HCT116 (cell line): Measurements from ENCODE around the gene PROK2.

Source experiments
- CBX3 ChIP-seq: IDR thresholded peaks from 2 replicates; pipeline ENCODE4 v1.6.1; 2012; ENCODE audit warnings: low read depth
- EZH2 ChIP-seq: fragments of 200-600 bp; sonication (generic); IDR thresholded peaks from 2 replicates; pipeline ENCODE4 v1.6.1; 2017; ENCODE audit warnings: antibody characterized with exemption, mixed run types
- EZH2phosphoT487 ChIP-seq: fragments of 200-600 bp; IDR thresholded peaks from 2 replicates; pipeline ENCODE4 v1.6.1; 2018; ENCODE audit warnings: antibody characterized with exemption, borderline replicate concordance
- JUND ChIP-seq: IDR thresholded peaks from 2 replicates; pipeline ENCODE4 v1.6.1; 2012
- POLR2A ChIP-seq: IDR thresholded peaks from 2 replicates; pipeline ENCODE4 v1.7.0; 2011; ENCODE audit warnings: borderline replicate concordance; ENCODE audit not compliant: insufficient read depth, insufficient read length; ENCODE audit errors: extremely low read depth
- POLR2AphosphoS5 ChIP-seq: IDR thresholded peaks from 2 replicates; pipeline ENCODE4 v1.6.1; 2011; ENCODE audit warnings: mild to moderate bottlenecking, low read depth, low read length, moderate library complexity
- RAD21 ChIP-seq: IDR thresholded peaks from 2 replicates; pipeline ENCODE4 v1.6.1; 2012; ENCODE audit warnings: low read depth, mild to moderate bottlenecking
- TCF7L2 ChIP-seq: IDR thresholded peaks from 2 replicates; pipeline ENCODE4 v1.7.0; 2011; ENCODE audit warnings: borderline replicate concordance, inconsistent platforms; ENCODE audit not compliant: insufficient read depth, insufficient read length; ENCODE audit errors: extremely low read depth
- YY1 ChIP-seq: IDR thresholded peaks from 2 replicates; pipeline ENCODE4 v1.6.1; 2011; ENCODE audit warnings: low read length, low read depth, moderate library complexity, mild to moderate bottlenecking; ENCODE audit not compliant: insufficient replicate concordance; ENCODE audit errors: extremely low read depth
- TF ChIP-seq, protein P1 (sequence below), 3 experiments: fragments of 200-600 bp in 1 of 3; sonication (generic) in 1 of 3; IDR thresholded peaks in 2 of 3; conservative IDR thresholded peaks in 1 of 3; 2 replicates each; pipeline ENCODE4 v1.5.1; 2012 to 2017; ENCODE audit warnings: low read depth in 2 of 3, low read length in 2 of 3, antibody characterized with exemption in 1 of 3, borderline replicate concordance in 1 of 3, control low read depth in 1 of 3, mild to moderate bottlenecking in 1 of 3, mixed read lengths in 1 of 3, mixed run types in 1 of 3, moderate library complexity in 1 of 3; ENCODE audit not compliant: insufficient read depth in 1 of 3
- TF ChIP-seq, protein P2 (sequence below): IDR thresholded peaks from 2 replicates; pipeline ENCODE4 v1.6.1; 2012
- TF ChIP-seq, protein P3 (sequence below): IDR thresholded peaks from 2 replicates; pipeline ENCODE4 v1.6.1; 2012; ENCODE audit warnings: low read depth
- TF ChIP-seq, protein P4 (sequence below): IDR thresholded peaks from 2 replicates; pipeline ENCODE4 v1.6.1; 2012

DNA sequence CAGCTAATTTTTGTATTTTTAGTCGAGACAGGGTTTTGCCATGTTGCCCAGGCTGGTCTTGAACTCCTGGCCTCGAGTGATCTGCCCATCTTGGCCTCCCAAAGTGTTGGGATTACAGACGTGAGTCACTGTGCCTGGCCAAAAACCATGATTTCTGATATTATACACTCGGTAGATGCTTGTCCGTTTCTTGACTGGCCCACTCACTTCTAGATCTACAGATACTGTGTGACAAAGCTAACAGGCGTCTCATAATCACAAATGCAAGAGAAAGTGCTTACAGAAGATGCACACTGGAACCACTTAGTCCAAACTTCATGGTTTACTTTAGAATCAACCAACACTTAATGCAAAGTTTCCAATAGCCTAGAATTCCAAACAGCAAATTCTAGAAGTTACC is 8.4 kb downstream of the PROK2 start:
- TF ChIP-seq, protein P1, sequence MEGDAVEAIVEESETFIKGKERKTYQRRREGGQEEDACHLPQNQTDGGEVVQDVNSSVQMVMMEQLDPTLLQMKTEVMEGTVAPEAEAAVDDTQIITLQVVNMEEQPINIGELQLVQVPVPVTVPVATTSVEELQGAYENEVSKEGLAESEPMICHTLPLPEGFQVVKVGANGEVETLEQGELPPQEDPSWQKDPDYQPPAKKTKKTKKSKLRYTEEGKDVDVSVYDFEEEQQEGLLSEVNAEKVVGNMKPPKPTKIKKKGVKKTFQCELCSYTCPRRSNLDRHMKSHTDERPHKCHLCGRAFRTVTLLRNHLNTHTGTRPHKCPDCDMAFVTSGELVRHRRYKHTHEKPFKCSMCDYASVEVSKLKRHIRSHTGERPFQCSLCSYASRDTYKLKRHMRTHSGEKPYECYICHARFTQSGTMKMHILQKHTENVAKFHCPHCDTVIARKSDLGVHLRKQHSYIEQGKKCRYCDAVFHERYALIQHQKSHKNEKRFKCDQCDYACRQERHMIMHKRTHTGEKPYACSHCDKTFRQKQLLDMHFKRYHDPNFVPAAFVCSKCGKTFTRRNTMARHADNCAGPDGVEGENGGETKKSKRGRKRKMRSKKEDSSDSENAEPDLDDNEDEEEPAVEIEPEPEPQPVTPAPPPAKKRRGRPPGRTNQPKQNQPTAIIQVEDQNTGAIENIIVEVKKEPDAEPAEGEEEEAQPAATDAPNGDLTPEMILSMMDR (IDR thresholded peaks at IDR 0.05 in 2 of 3, conservative IDR thresholded peaks at IDR 0.05 in 1 of 3; ENCODE audit: borderline replicate concordance in 1 of 3, insufficient read depth in 1 of 3, low read depth in 2 of 3, low read length in 2 of 3), result no peak
- TF ChIP-seq POLR2AphosphoS5 (no peak), POLR2A (no peak), EZH2phosphoT487 (no peak), EZH2 (no peak), RAD21 (no peak), CBX3 (no peak), TCF7L2 (no peak), JUND (no peak), YY1 (no peak)
- TF ChIP-seq, protein P2, sequence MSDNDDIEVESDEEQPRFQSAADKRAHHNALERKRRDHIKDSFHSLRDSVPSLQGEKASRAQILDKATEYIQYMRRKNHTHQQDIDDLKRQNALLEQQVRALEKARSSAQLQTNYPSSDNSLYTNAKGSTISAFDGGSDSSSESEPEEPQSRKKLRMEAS, result no peak
- TF ChIP-seq, protein P3, sequence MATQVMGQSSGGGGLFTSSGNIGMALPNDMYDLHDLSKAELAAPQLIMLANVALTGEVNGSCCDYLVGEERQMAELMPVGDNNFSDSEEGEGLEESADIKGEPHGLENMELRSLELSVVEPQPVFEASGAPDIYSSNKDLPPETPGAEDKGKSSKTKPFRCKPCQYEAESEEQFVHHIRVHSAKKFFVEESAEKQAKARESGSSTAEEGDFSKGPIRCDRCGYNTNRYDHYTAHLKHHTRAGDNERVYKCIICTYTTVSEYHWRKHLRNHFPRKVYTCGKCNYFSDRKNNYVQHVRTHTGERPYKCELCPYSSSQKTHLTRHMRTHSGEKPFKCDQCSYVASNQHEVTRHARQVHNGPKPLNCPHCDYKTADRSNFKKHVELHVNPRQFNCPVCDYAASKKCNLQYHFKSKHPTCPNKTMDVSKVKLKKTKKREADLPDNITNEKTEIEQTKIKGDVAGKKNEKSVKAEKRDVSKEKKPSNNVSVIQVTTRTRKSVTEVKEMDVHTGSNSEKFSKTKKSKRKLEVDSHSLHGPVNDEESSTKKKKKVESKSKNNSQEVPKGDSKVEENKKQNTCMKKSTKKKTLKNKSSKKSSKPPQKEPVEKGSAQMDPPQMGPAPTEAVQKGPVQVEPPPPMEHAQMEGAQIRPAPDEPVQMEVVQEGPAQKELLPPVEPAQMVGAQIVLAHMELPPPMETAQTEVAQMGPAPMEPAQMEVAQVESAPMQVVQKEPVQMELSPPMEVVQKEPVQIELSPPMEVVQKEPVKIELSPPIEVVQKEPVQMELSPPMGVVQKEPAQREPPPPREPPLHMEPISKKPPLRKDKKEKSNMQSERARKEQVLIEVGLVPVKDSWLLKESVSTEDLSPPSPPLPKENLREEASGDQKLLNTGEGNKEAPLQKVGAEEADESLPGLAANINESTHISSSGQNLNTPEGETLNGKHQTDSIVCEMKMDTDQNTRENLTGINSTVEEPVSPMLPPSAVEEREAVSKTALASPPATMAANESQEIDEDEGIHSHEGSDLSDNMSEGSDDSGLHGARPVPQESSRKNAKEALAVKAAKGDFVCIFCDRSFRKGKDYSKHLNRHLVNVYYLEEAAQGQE, result no peak
- TF ChIP-seq, protein P4, sequence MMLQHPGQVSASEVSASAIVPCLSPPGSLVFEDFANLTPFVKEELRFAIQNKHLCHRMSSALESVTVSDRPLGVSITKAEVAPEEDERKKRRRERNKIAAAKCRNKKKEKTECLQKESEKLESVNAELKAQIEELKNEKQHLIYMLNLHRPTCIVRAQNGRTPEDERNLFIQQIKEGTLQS, result no peak
